22Rv1 (cell line): ENCODE measurements around the gene OTUD6A.

Experiments used
- H3K27ac ChIP-seq: fragments of 450-650 bp; 2 replicates; pipeline ENCODE4 v1.5.1; 2017
- ZFX ChIP-seq: fragments of 450-650 bp; IDR thresholded peaks from 2 replicates; pipeline ENCODE4 v1.6.1; 2017; ENCODE audit warnings: antibody characterized with exemption, borderline replicate concordance
- TF ChIP-seq, protein P1 (sequence below): fragments of 450-650 bp; IDR thresholded peaks from 2 replicates; pipeline ENCODE4 v1.5.1; 2017; ENCODE audit warnings: mild to moderate bottlenecking

The OTUD6A gene, protein sequence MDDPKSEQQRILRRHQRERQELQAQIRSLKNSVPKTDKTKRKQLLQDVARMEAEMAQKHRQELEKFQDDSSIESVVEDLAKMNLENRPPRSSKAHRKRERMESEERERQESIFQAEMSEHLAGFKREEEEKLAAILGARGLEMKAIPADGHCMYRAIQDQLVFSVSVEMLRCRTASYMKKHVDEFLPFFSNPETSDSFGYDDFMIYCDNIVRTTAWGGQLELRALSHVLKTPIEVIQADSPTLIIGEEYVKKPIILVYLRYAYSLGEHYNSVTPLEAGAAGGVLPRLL

DNA sequence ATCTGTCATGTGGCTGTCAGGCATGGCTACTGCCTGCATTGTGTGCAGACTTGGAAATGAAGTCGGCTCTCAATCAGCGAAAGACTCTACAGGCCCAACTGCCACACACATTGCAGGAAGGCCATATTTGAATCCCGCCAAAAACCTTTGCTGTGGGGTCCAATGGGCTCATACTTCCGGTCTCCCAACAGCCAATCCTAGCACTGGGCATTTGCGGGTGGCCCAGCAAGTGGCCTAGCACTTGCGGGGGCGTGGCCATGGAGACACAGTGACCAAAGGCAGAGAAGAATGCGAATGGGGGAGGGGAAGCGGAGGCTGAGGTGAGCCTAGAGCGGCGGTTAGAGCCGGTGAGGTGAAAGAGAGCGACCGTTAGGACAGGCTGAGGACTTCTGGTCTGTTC is at the start of gene OTUD6A:
Gene OTUD6A (plus strand): TSS at position 382 of the 400 bp plus-strand sequence. CDS start 68 bp downstream, outside the sequence.
- TF ChIP-seq, protein P1, sequence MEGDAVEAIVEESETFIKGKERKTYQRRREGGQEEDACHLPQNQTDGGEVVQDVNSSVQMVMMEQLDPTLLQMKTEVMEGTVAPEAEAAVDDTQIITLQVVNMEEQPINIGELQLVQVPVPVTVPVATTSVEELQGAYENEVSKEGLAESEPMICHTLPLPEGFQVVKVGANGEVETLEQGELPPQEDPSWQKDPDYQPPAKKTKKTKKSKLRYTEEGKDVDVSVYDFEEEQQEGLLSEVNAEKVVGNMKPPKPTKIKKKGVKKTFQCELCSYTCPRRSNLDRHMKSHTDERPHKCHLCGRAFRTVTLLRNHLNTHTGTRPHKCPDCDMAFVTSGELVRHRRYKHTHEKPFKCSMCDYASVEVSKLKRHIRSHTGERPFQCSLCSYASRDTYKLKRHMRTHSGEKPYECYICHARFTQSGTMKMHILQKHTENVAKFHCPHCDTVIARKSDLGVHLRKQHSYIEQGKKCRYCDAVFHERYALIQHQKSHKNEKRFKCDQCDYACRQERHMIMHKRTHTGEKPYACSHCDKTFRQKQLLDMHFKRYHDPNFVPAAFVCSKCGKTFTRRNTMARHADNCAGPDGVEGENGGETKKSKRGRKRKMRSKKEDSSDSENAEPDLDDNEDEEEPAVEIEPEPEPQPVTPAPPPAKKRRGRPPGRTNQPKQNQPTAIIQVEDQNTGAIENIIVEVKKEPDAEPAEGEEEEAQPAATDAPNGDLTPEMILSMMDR: no peak
- no peak for TF ChIP-seq ZFX

DNA sequence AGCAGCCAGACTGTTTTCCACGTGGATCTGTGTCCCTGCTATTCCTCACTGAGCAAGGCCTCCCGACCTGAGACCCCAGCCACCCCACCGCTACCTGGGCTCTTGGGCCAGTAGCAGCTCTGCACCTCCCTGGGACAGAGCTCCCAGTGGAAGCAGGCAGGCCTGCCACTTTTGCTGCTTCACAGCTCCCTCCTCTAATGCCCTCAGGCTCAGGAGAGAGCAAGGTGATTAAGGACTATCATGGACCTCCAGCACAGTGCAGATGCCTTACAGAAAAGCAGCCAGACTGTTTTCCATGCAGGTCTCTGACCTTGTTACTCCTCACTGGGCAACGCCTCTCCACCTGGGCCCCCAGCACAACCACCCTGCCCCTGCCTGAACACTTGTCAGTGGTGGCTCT is 49.5 kb upstream of the OTUD6A start:
- H3K27ac ChIP-seq: no peak overlapping the region

More for the DNA sequence above, at the start of gene OTUD6A:
- no peak within 1 kb of the TSS for H3K27ac ChIP-seq

DNA sequence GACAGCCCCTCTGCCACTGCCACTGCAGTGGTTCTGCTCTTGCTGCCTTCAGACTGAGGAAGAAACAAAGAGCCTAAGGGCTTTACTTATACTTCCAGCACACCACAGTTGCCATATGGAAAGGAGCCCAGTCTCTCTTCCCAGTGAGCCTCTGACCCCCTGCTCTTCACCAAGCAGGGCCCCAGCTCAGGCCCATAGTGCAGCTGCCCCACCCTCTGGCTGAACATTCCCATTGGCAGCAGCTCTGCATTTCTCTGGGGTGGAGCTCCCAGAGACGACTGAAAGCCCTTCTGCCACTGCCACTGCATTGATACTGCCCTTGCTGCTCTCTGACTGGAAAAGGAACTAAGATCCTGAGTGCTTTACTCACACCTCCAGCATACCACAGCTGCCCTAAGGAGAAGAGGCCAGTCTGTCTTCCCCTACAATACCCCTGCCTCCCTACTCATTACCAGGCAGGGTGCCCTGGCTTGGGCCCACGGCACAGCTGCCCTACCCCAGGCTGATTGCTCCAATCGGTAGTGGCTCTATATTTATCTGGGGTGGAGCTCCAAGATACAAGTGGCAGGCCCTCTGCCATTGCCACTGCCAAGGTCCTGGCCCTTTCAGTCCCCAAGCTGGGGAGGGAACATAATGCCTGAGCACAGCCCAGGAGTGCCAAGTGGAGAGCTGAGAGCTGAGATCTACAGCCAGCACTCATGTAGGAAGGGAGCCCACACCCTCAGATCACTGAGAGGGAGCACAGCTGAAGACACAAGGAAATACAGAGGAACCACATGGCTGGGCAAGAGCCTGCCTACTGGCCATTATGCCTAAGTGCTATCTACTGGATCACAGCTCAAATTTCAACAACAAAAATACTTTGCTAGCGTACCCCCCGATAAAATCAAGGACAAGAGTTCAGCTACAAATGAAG is 48.5 kb upstream of the OTUD6A start:
- no peak overlapping the region for H3K27ac ChIP-seq
- no peak for TF ChIP-seq ZFX
- TF ChIP-seq, protein P1: no peak

More for the DNA sequence above, 49.5 kb upstream of the OTUD6A start:
- TF ChIP-seq, protein P1: no peak
- TF ChIP-seq ZFX: no peak

DNA sequence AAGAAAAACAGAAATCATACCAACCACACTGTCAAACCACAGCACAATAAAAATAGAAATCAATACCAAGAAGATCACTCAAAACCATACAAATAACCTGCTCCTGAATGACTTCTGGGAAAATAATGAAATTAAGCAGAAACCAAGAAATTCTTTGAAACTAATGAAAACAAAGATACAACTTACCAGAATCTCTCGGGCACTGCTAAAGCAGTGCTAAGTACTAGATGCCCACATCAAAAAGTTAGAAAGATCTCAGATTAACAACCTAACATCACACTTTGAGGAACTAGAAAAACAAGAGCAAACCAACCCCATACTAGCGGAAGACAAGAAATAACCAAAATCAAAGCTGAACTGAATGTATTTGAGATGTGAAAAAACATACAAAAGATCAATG is 45.7 kb upstream of the OTUD6A start:
- no peak overlapping the region for H3K27ac ChIP-seq
- TF ChIP-seq, protein P1: no peak
- no peak for TF ChIP-seq ZFX

DNA sequence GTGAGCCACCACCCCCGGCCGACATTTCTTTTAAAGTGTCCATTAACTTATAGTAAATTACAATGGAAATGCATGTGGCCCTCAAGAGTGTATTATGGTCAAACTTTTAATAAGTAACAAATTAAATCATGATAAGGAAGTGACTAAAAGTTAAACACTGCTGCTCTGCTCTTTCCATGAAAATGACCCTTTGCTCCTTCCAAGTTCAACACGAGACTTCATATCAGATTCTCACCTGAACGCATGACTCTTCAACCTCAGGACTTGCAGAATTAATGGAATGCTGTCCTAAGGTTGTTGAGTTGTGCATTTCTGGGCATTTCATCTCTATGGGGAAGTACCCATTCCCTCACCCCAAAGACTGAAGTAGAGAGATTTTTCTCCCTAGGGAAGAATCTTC is 39.6 kb upstream of the OTUD6A start:
- no peak for TF ChIP-seq ZFX
- TF ChIP-seq, protein P1: no peak
- H3K27ac ChIP-seq: no peak overlapping the region

DNA sequence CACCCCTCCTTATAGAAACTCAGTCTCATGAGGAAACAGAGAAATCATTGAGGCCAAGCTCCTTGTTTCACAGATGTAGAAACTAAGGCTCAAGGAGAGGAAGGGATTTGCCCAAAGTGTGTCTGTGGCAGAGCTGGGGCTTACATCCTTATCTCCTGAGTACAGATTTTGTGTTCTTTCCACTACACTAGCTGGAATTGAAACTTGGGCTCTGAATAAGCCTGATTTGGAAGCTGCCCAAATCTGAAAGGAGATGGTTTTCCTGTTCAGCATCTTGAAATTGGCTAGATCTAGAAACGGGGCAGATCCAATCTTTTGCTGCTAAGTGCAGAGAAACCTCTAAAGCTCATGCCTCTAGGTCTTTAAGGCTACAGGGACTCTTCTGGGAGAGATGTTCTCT is 36.8 kb upstream of the OTUD6A start:
- H3K27ac ChIP-seq: no peak overlapping the region
- TF ChIP-seq ZFX: no peak
- TF ChIP-seq, protein P1: no peak
